Esophagus muscularis mucosa (tissue), 3 donors: ENCODE data around the gene PLA2G4C.

ENCODE experiments used
- POLR2AphosphoS5 ChIP-seq, 2 donors: sonication (generic); formaldehyde crosslinking; IDR thresholded peaks; one replicate each; pipeline ENCODE4 v1.6.1; 2017; ENCODE audit warnings: antibody characterized with exemption in 2 of 2
- TF ChIP-seq, protein P1 (sequence below), 3 experiments: fragments of 200-600 bp in 2 of 3; fragments of 450-650 bp in 1 of 3; sonication (generic) in 2 of 3; IDR thresholded peaks; one replicate each; pipeline ENCODE4 v1.5.1; 2017 to 2019; ENCODE audit warnings: antibody characterized with exemption in 3 of 3, mild to moderate bottlenecking in 2 of 3, moderate library complexity in 1 of 3

DNA sequence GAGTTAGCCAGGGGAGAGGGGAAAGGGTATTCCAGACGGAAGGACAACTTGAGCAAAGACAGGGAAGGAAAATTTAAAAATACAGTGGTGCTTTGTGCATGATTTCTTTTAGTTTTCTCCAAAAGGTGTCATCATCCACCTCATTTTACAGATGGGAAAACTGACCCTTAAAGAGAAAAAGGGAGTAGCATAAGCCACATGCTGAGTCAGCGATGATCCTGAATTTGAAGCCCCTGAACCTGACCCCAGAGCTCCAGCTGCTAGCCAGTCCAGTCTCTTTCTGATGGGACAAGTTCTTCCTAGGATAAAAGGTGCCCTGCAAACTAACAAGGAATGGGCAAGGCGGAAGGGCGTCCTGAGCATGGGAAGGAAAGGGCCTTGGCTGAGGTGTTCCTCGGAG is 77.0 kb downstream of the PLA2G4C start:
- TF ChIP-seq, protein P1, sequence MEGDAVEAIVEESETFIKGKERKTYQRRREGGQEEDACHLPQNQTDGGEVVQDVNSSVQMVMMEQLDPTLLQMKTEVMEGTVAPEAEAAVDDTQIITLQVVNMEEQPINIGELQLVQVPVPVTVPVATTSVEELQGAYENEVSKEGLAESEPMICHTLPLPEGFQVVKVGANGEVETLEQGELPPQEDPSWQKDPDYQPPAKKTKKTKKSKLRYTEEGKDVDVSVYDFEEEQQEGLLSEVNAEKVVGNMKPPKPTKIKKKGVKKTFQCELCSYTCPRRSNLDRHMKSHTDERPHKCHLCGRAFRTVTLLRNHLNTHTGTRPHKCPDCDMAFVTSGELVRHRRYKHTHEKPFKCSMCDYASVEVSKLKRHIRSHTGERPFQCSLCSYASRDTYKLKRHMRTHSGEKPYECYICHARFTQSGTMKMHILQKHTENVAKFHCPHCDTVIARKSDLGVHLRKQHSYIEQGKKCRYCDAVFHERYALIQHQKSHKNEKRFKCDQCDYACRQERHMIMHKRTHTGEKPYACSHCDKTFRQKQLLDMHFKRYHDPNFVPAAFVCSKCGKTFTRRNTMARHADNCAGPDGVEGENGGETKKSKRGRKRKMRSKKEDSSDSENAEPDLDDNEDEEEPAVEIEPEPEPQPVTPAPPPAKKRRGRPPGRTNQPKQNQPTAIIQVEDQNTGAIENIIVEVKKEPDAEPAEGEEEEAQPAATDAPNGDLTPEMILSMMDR (IDR thresholded peaks at IDR 0.05): no peak
- TF ChIP-seq POLR2AphosphoS5 (IDR thresholded peaks at IDR 0.05): no peak
